Measurements from ENCODE around the gene PLBD1. TPM values are rescaled to one million over a fixed set of nuclear protein-coding genes. Genes with fewer than 3 reads are reported as not detected.
A peak's percentile ranks its signal among the peaks of the same experiment; 100 is the strongest.

The PLBD1 gene
- total RNA-seq, 2 experiments from 2014 or later = 0.95 to 1.3 TPM

GRCh38 chr12:14460212-14460841 lies 107.4 kb downstream of the PLBD1 start:
- POLR2A ChIA-PET = interaction anchor here (0.5 kb wide), 1 partner anchor 32 kb away, joined by 3 read pairs; no protein-coding TSS in a partner anchor
- CTCF ChIA-PET = no interaction called here
- peak overlapping the region; percentile 18 for H3K4me3 Mint-ChIP-seq
- peaks cover 5% of the 10 kb centered on the region for H3K4me1 ChIP-seq (ENCODE audit: insufficient read depth, low read length)
- no peak overlapping the region for H3K4me3 ChIP-seq (ENCODE audit: low read length)
- DNase-seq (peak in 2 of 14 experiments; percentile 29 to 38), ATAC-seq (ENCODE audit: poor library complexity) (peak; percentile 56)
- H3K36me3 ChIP-seq (ENCODE audit: insufficient read depth, low read length) = peaks cover 81% of the 10 kb centered on the region
- H3K4me1 Mint-ChIP-seq (ENCODE audit: low read depth) = peaks cover 52% of the 10 kb centered on the region
- H3K36me3 Mint-ChIP-seq (ENCODE audit: low read depth) = peaks cover 86% of the 10 kb centered on the region
- H3K9me3 Mint-ChIP-seq = no peaks in the 10 kb centered on the region
- no peaks in the 10 kb centered on the region for H3K9me3 ChIP-seq (ENCODE audit: control insufficient read depth in 1 of 2, insufficient read depth in 1 of 2, low read length in 2 of 2)
- H3K27ac Mint-ChIP-seq = peak overlapping the region; percentile 77
- intact Hi-C loops (cut with DNase I, micrococcal nuclease) = no loop called here
- no peaks in the 10 kb centered on the region for H3K27me3 ChIP-seq (ENCODE audit: control insufficient read depth in 1 of 2, insufficient read depth in 2 of 2, low read length in 2 of 2)
- TF ChIP-seq CTCF (IDR thresholded peaks at IDR 0.05) = no peak
- no peak overlapping the region for H3K27ac ChIP-seq (ENCODE audit: low read depth in 1 of 2, low read length in 2 of 2)
- H3K27me3 Mint-ChIP-seq = no peaks in the 10 kb centered on the region

GRCh38 chr12:14454098-14454907 lies 113.4 kb downstream of the PLBD1 start:
- Histone ChIP-seq H3K27ac (ENCODE audit: low read depth in 1 of 2, low read length in 2 of 2) (no peak overlapping the region), H3K4me3 (ENCODE audit: low read length) (no peak overlapping the region), H3K4me1 (ENCODE audit: insufficient read depth, low read length) (peaks cover 10% of the 10 kb centered on the region), H3K9me3 (ENCODE audit: control insufficient read depth in 1 of 2, insufficient read depth in 1 of 2, low read length in 2 of 2) (no peaks in the 10 kb centered on the region), H3K27me3 (ENCODE audit: control insufficient read depth in 1 of 2, insufficient read depth in 2 of 2, low read length in 2 of 2) (no peaks in the 10 kb centered on the region), H3K36me3 (ENCODE audit: insufficient read depth, low read length) (peaks cover 83% of the 10 kb centered on the region)
- Mint-ChIP-seq H3K9me3 (no peaks in the 10 kb centered on the region), H3K27me3 (no peaks in the 10 kb centered on the region), H3K36me3 (ENCODE audit: low read depth) (peaks cover 95% of the 10 kb centered on the region), H3K27ac (peak overlapping the region; percentile 64), H3K4me1 (ENCODE audit: low read depth) (peaks cover 62% of the 10 kb centered on the region), H3K4me3 (no peak overlapping the region)
- TF ChIP-seq CTCF (IDR thresholded peaks at IDR 0.05) = peak; percentile 40
- ChIA-PET CTCF (interaction anchor here (0.7 to 1.9 kb wide), 10 partner anchors 9 to 216 kb away, joined by 3 to 7 read pairs (median 4); partner anchors contain the start of gene ATF7IP), POLR2A (interaction anchor here (1.4 to 2.4 kb wide), 3 partner anchors 9 to 315 kb away, joined by 3 to 13 read pairs (median 3); partner anchors contain the start of gene ATF7IP)
- DNase-seq (peak in 4 of 14 experiments; percentile 8 to 68 (median 58)), ATAC-seq (ENCODE audit: poor library complexity) (peak; percentile 81)
- intact Hi-C loops (cut with DNase I, micrococcal nuclease) = no loop called here

Other genes with a start within 250 kb of the PLBD1 start
- gene ATF7IP, start 202.2 kb downstream of the PLBD1 start, total RNA-seq = 100 to 1,000 TPM; 134 to 143 TPM
- not detected for gene GUCY2C, start 128.7 kb upstream of the PLBD1 start, total RNA-seq
- 100 to 1,000 TPM; 169 to 188 TPM for gene WBP11, start 235.6 kb upstream of the PLBD1 start, total RNA-seq
- under 1 TPM; 0.11 to 0.22 TPM for gene C12orf60, start 235.8 kb upstream of the PLBD1 start, total RNA-seq
- not detected for gene SMCO3, start 246.3 kb upstream of the PLBD1 start, total RNA-seq

Data from CD4-positive, alpha-beta T cell (primary cell).